ENCODE results near the gene ARMH1. TPM values are rescaled to one million over a fixed set of nuclear protein-coding genes. Genes with fewer than 3 reads are reported as not detected.

The ARMH1 gene
- total RNA-seq, 1 experiment from 2014 or later: not detected

Small RNAs within 50 kb of the gene (small RNA-seq; reads per million reads assigned to genes)
- 356 reads per million, percentile 98 among the genes with 10 or more reads in this experiment for gene RNU5D-1
- 324 reads per million, percentile 97 among the genes with 10 or more reads in this experiment for gene RNU5F-1

Other genes starting within 250 kb of the ARMH1 start
- gene TMEM53, start 233 bp upstream of the ARMH1 start, total RNA-seq (2014; rRNA removed; shearing (Covaris generic)): 3.9 and 4.2 TPM in 2 replicates
- not detected in 2 replicates for gene RNU5D-1, start 56.5 kb downstream of the ARMH1 start, total RNA-seq (2014; rRNA removed; shearing (Covaris generic))
- gene KIF2C, start 65.1 kb downstream of the ARMH1 start, total RNA-seq (2014; rRNA removed; shearing (Covaris generic)): 69.9 and 75.6 TPM in 2 replicates
- 2,959 and 3,013 TPM in 2 replicates for gene RPS8, start 100.8 kb downstream of the ARMH1 start, total RNA-seq (2014; rRNA removed; shearing (Covaris generic))
- gene BEST4, start 113.5 kb downstream of the ARMH1 start, total RNA-seq (2014; rRNA removed; shearing (Covaris generic)): not detected in 2 replicates
- gene PLK3, start 125.7 kb downstream of the ARMH1 start, total RNA-seq (2014; rRNA removed; shearing (Covaris generic)): 26.7 and 28.3 TPM in 2 replicates
- gene DYNLT4, start 132.6 kb downstream of the ARMH1 start, total RNA-seq (2014; rRNA removed; shearing (Covaris generic)): not detected in 2 replicates
- gene BTBD19, start 133.8 kb downstream of the ARMH1 start, total RNA-seq (2014; rRNA removed; shearing (Covaris generic)): 2.9 and 3.6 TPM in 2 replicates
- not detected in 2 replicates for gene PTCH2, start 168.5 kb downstream of the ARMH1 start, total RNA-seq (2014; rRNA removed; shearing (Covaris generic))

All from HT1080 (cell line).